HepG2 (cell line): Measurements from ENCODE around the gene TRMT1. TPM values are rescaled to one million over a fixed set of nuclear protein-coding genes. Genes with fewer than 3 reads are reported as not detected.

Experiments used
- KLF13 ChIP-seq: sonication (generic); formaldehyde crosslinking; IDR thresholded peaks from 2 replicates; pipeline ENCODE4 v1.4.0; 2020; ENCODE audit warnings: mild to moderate bottlenecking, missing genetic modification reagents
- MLLT10 ChIP-seq: sonication (generic); formaldehyde crosslinking; IDR thresholded peaks from 2 replicates; pipeline ENCODE4 v1.4.0; 2020; ENCODE audit warnings: missing genetic modification reagents
- PHF5A ChIP-seq: IDR thresholded peaks from one replicate; pipeline ENCODE4 v1.6.1; 2018; ENCODE audit warnings: low read depth, missing genetic modification reagents; ENCODE audit not compliant: unreplicated experiment
- SMYD3 ChIP-seq: sonication (generic); formaldehyde crosslinking; IDR thresholded peaks from 2 replicates; pipeline ENCODE4 v1.8.1; 2023; ENCODE audit warnings: mild to moderate bottlenecking, missing genetic modification reagents
- ZNF264 ChIP-seq: sonication (generic); formaldehyde crosslinking; IDR thresholded peaks from 2 replicates; pipeline ENCODE4 v1.4.0; 2020; ENCODE audit warnings: missing genetic modification reagents
- polyA plus RNA-seq, 8 experiments: library from polyadenylated mRNA; depleted of rRNA in 3 of 8; stranded (reverse) in 7 of 8; unstranded in 1 of 8; fragments of >200 nt; fragmentation: Illumina TruSeq in 4 of 8; extraction: Trizol in 4 of 8; gene quantifications; 2 replicates each; pipeline versions ENCODE4 v1.2.1 to v1.2.3, GENCODE V29; 2011 to 2016; ENCODE audit warnings: low read depth in 4 of 8, missing spikeins in 1 of 8, mixed read lengths in 1 of 8; ENCODE audit not compliant: insufficient read depth in 1 of 8
- total RNA-seq, 5 experiments: library from RNA; depleted of rRNA; stranded (reverse); fragments of >200 nt; fragmentation: Illumina TruSeq; extraction: Trizol; gene quantifications; 2 replicates each; pipeline ENCODE4 v1.2.3, GENCODE V29; 2016; ENCODE audit warnings: low read depth in 1 of 5
- TF ChIP-seq, protein P1 (sequence below), 2 experiments: fragments of 450-650 bp in 1 of 2; sonication (generic) in 1 of 2; formaldehyde crosslinking; IDR thresholded peaks; 2 replicates each; pipeline versions ENCODE4 v1.5.0 to v1.8.0; 2020 to 2022; ENCODE audit warnings: mild to moderate bottlenecking in 1 of 2, missing genetic modification reagents in 1 of 2
- TF ChIP-seq, protein P2 (sequence below): sonication (generic); formaldehyde crosslinking; IDR thresholded peaks from 2 replicates; pipeline ENCODE4 v1.8.1; 2022; ENCODE audit warnings: mild to moderate bottlenecking, missing genetic modification reagents
- TF ChIP-seq, protein P3 (sequence below): sonication (generic); formaldehyde crosslinking; IDR thresholded peaks from 2 replicates; pipeline ENCODE4 v1.4.0; 2020; ENCODE audit warnings: mild to moderate bottlenecking, missing genetic modification reagents
- TF ChIP-seq, protein P4 (sequence below): sonication (generic); formaldehyde crosslinking; IDR thresholded peaks from 2 replicates; pipeline ENCODE4 v1.4.0; 2020; ENCODE audit warnings: mild to moderate bottlenecking, missing genetic modification reagents
- TF ChIP-seq, protein P5 (sequence below): sonication (generic); formaldehyde crosslinking; IDR thresholded peaks from 2 replicates; pipeline ENCODE4 v1.8.1; 2023; ENCODE audit warnings: mild to moderate bottlenecking, moderate library complexity, missing genetic modification reagents
- TF ChIP-seq, protein P6 (sequence below): sonication (generic); formaldehyde crosslinking; IDR thresholded peaks from 2 replicates; pipeline ENCODE4 v1.8.1; 2023; ENCODE audit warnings: mild to moderate bottlenecking, missing genetic modification reagents

Gene TRMT1
- total and polyA plus RNA-seq, 2 of the 13 experiments (the other 11 are each of a cell fraction or from before 2014, with no cell fraction given), result 35.5 to 44.1 TPM

DNA sequence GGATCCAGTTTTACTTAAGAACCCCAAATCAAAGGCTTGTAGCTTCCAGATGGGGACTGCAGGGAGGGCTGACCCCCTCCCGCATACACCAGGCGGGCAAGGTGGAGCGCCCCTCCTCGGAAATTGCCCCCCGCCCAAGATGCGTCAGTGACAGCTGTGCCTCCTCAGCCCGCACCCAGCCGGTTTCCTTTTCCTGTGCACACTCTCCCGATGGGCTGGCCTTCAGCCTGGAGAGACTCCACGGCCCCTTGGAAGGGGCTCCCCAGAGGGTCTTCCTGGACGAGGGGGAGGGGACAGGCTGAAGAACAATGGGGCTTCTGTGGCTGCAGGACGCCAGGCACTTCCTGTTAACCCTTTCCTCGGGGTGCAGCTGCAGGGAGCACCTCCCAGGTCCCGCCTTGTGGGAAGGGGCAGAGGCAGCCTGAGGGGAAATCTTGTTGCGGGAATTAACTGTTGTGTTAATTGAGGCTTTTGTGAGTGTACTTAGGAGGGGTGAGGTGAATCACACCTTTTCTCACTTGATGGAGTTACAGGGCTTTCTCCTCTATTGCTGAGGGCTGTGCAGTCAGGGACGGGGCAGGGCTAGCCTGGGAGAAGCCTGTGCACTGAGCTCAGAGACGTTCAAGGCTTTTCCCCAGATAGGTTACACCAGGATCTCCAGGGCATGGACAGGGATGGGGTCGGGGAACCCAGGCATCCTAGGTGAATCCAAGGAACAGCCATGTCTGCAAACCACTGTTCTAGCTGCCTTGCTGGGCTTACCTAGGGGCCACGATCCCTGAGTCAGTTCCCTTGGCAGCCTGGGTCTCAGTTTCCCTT, 48.0 kb upstream of the TRMT1 start (continued):
- TF ChIP-seq, protein P1, sequence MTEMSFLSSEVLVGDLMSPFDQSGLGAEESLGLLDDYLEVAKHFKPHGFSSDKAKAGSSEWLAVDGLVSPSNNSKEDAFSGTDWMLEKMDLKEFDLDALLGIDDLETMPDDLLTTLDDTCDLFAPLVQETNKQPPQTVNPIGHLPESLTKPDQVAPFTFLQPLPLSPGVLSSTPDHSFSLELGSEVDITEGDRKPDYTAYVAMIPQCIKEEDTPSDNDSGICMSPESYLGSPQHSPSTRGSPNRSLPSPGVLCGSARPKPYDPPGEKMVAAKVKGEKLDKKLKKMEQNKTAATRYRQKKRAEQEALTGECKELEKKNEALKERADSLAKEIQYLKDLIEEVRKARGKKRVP (CRISPR knock-in tag; IDR thresholded peaks at IDR 0.05), result peak in 1 of 2 experiments; percentile 51; a peak in 1 of 4 replicates
- TF ChIP-seq, protein P2, sequence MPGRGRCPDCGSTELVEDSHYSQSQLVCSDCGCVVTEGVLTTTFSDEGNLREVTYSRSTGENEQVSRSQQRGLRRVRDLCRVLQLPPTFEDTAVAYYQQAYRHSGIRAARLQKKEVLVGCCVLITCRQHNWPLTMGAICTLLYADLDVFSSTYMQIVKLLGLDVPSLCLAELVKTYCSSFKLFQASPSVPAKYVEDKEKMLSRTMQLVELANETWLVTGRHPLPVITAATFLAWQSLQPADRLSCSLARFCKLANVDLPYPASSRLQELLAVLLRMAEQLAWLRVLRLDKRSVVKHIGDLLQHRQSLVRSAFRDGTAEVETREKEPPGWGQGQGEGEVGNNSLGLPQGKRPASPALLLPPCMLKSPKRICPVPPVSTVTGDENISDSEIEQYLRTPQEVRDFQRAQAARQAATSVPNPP (CRISPR knock-in tag), result no peak
- TF ChIP-seq, protein P3, sequence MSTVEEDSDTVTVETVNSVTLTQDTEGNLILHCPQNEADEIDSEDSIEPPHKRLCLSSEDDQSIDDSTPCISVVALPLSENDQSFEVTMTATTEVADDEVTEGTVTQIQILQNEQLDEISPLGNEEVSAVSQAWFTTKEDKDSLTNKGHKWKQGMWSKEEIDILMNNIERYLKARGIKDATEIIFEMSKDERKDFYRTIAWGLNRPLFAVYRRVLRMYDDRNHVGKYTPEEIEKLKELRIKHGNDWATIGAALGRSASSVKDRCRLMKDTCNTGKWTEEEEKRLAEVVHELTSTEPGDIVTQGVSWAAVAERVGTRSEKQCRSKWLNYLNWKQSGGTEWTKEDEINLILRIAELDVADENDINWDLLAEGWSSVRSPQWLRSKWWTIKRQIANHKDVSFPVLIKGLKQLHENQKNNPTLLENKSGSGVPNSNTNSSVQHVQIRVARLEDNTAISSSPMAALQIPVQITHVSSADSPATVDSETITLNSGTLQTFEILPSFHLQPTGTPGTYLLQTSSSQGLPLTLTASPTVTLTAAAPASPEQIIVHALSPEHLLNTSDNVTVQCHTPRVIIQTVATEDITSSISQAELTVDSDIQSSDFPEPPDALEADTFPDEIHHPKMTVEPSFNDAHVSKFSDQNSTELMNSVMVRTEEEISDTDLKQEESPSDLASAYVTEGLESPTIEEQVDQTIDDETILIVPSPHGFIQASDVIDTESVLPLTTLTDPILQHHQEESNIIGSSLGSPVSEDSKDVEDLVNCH (CRISPR knock-in tag), result no peak
- TF ChIP-seq, protein P4, sequence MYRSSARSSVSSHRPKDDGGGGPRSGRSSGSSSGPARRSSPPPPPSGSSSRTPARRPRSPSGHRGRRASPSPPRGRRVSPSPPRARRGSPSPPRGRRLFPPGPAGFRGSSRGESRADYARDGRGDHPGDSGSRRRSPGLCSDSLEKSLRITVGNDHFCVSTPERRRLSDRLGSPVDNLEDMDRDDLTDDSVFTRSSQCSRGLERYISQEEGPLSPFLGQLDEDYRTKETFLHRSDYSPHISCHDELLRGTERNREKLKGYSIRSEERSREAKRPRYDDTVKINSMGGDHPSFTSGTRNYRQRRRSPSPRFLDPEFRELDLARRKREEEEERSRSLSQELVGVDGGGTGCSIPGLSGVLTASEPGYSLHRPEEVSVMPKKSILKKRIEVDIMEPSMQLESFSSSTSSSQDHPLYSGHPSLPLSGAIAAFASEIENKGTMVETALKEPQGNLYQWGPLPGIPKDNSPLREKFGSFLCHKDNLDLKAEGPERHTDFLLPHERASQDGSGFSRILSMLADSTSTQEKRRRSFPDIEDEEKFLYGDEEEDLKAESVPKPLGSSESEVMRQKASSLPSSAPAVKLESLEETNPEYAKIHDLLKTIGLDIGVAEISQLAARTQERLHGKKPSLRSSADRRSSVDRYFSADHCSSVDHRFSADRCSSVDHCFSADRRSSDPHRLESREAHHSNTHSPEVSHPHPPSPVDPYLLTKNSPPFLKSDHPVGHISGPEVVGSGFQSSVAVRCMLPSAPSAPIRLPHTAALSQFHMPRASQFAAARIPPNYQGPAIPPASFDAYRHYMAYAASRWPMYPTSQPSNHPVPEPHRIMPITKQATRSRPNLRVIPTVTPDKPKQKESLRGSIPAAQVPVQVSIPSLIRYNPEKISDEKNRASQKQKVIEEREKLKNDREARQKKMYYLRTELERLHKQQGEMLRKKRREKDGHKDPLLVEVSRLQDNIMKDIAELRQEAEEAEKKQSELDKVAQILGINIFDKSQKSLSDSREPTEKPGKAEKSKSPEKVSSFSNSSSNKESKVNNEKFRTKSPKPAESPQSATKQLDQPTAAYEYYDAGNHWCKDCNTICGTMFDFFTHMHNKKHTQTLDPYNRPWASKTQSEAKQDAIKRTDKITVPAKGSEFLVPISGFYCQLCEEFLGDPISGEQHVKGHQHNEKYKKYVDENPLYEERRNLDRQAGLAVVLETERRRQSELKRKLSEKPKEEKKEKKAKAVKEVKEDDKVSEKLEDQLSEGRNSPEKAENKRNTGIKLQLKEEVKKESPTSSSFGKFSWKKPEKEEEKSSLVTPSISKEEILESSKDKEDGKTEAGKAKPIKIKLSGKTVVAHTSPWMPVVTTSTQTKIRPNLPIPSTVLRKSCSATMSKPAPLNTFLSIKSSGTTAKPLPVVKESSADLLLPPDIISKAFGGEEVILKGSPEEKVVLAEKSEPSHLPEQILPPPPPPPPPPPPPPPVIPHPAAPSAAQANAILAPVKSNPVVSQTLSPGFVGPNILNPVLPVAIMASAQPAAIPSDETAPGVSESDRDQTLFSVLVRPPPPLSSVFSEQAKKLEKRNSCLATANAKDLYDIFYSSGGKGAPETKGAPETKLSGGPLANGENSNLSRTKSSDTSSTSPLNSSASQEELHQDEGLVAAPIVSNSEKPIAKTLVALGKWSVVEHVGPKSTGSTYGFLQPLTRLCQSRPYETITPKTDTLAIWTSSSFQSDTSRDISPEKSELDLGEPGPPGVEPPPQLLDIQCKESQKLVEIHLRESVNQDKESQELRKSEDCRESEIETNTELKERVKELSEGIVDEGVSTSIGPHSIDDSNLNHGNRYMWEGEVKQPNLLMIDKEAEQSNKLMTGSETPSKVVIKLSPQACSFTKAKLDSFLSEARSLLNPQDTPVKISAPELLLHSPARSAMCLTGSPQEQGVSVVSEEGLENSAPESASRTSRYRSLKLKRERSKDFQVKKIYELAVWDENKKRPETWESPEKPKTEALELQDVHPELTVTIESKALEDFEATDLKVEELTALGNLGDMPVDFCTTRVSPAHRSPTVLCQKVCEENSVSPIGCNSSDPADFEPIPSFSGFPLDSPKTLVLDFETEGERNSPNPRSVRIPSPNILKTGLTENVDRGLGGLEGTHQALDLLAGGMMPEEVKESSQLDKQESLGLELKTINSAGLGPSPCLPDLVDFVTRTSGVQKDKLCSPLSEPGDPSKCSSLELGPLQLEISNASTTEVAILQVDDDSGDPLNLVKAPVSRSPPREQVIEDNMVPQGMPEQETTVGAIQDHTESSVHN (CRISPR knock-in tag), result no peak
- TF ChIP-seq, protein P5, sequence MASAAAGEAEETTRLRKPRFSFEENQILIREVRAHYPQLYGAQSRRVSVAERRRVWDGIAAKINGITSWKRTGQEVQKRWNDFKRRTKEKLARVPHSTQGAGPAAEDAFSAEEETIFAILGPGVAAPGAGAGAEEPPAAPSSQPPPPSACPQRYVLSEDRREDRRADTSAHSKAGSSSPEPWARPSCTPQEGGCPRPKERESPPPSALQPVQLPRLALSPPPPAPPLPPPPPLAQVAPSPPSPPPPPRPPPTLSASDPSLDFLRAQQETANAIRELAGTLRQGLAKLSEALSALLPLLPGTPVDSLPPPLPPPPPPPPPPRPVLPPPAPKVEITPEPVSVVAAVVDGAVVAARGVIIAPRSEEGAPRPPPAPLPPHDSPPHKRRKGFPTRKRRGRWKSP (CRISPR knock-in tag), result no peak
- TF ChIP-seq PHF5A (CRISPR knock-in tag), result peak; percentile 69
- no peak for TF ChIP-seq MLLT10 (CRISPR knock-in tag)
- peak; percentile 55; the same call in 1 of the 2 replicates for TF ChIP-seq ZNF264 (CRISPR knock-in tag)
- TF ChIP-seq, protein P6, sequence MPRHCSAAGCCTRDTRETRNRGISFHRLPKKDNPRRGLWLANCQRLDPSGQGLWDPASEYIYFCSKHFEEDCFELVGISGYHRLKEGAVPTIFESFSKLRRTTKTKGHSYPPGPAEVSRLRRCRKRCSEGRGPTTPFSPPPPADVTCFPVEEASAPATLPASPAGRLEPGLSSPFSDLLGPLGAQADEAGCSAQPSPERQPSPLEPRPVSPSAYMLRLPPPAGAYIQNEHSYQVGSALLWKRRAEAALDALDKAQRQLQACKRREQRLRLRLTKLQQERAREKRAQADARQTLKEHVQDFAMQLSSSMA, result no peak
- no peak for TF ChIP-seq KLF13 (CRISPR knock-in tag)
- no peak for TF ChIP-seq SMYD3 (CRISPR knock-in tag)
